Stimulated activated CD8-positive, alpha-beta memory T cell treated with anti-CD3 and anti-CD28 coated beads, Interleukin-7, amount 100 ng/mL, for 48 hours (primary cell): ENCODE results near the gene NKIRAS2.

Experiments used
- DNase-seq, 2 donors: peaks; one replicate each; pipeline ENCODE4 v3.0.0-alpha.2; 2020; ENCODE audit warnings: low read depth in 1 of 2; ENCODE audit errors: extremely low read depth in 1 of 2

Gene NKIRAS2

DNA sequence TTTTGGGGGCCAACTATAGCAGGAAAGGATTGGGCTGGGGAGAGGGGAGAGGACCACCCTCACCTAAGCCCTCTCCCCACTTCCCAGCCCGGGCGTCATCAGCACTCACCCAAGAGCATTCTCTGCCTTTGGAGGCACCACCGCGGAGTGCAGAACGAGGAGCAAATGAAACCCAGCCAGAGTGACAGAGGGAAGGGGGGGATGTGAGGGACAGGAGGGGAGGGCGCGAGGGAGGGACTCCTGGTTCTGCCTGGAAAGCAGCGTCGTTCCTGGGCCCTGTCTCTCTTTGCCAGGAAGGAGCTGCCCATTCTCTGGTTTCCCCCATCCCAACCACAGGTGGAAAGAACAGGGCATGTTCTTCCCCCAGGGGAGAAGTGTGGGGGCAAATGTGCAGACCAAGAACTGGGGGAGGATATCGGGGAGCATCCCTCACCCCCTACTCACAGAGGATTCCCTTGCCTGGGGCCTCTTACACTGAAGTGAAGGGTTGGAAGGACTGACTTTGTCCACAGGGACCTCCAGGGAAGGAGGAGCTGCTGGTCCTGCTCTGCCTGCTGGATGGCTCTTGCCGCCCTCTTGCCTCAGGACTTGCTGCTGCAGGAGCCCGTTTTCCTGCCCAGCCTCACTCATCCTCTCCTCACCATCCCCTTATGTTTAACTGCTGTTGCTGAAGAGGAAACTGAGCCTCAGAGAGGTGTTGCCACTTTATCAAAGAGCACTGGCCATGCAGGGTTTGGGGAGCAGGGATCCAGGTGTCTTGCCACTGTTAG lies 34.0 kb downstream of the NKIRAS2 start:
- no peak for DNase-seq

DNA sequence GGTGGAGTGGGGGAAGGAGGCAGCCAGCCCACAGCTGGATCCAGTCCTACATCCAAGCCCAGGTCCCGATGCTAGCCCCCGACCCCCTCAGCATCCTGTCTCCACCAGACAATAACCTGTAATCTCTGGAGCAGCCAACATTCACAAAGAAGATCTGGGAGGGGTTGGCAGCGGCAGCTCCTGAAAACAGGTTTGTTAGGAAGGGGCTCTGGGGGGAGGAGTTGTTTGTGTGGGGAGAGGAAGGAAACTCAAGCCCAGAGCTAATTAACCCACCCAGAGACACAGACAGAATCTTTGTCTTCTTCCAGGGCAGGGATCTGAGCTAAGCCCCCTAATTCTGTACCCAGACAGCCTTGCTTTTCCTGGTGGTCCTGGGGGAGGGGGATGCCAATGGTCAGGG lies 35.1 kb downstream of the NKIRAS2 start:
- DNase-seq: no peak

DNA sequence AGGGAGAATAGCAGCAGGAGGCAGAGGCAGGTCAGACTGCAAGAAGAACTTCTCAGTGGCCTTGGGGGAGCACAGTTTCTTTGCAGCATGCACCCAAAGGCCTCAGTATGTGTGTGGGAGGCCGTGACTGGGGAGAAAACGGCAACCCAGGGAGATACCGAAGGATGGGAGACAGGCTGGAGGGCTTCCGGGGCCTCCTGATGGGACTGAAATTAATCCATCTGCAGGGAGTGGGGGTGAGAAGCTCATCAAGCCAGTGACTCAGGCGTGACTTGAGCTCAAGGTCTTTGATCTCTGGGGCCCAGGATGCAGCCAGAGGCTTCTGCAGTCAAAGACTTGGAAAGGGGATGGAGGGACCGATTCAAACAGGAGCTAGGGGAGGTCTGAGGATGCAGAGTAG lies 35.6 kb downstream of the NKIRAS2 start:
- DNase-seq: no peak

DNA sequence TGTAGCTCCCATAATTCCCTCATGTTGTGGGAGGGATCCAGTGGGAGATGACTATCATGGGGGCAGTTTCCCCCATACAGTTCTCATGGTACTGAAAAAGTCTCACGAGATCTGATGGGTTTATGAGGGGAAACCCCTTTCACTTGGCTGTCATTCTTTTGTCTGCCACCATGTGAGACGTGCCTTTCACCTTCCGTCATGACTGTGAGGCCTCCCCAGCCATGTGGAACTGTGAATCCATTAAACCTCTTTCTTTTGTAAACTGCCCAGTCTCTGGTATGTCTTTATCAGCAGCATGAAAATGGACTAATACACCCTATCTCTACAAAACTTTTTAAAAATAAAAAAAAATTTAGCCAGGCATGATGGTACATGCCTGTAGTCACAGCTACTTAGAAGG lies 36.7 kb downstream of the NKIRAS2 start:
- DNase-seq: no peak

DNA sequence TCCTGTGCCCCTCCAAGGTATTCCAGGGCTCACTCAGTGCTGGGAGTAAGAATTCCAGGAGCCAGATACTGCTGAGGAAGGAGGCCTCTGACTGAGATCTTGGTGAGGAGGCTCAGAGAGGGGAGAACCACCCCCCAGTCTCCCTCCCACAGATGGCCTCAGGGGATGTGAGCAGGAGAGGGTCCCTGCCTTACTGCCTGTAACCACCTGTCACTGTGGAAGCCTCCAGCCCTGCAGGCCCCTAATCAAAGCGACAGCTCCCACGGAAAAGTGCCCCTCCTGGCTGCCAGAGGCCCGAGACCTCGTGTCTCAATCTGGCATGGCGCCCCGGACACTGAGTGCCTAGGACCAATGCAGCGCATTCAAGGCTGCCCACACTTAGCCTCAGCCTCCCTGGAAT lies 38.2 kb downstream of the NKIRAS2 start:
- DNase-seq: no peak

DNA sequence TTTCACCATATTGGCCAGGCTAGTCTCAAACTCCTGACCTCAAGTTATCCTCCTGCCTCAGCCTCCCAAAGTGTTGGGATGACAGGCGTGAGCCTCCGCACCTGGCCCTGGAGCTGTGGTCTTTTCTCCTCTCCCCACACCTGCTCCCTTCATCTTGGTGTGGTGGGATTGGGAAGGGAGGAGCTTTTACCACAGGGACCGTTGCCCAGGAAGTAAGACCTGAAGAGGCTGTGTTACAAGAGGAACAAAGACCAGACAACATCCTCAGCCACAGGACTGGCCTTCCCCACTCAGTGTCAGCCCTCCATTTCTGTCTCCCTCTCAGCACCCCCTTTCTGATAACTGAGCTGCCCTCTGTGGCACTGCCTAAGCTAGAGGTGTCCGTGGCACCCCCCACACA lies 39.9 kb downstream of the NKIRAS2 start:
- no peak for DNase-seq

DNA sequence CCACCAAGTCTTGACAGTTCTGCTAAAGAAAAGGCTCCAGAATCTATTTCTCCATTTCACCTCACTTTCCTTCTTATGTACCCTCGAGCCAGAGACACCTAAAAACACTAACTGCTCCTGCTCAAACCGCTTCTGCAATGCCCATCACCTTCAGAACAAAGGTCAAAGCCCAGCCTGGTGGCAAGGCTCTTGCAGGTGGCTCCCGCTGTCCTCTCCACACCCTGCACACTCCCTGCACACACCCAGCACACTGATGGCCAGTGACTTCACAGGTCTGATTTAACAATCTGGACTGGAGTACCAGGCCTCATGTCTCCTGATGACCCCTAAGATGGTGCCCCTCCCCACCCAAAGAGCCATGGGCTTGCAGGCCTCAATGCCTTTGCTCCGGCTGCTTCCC lies 40.3 kb downstream of the NKIRAS2 start:
- DNase-seq: no peak

DNA sequence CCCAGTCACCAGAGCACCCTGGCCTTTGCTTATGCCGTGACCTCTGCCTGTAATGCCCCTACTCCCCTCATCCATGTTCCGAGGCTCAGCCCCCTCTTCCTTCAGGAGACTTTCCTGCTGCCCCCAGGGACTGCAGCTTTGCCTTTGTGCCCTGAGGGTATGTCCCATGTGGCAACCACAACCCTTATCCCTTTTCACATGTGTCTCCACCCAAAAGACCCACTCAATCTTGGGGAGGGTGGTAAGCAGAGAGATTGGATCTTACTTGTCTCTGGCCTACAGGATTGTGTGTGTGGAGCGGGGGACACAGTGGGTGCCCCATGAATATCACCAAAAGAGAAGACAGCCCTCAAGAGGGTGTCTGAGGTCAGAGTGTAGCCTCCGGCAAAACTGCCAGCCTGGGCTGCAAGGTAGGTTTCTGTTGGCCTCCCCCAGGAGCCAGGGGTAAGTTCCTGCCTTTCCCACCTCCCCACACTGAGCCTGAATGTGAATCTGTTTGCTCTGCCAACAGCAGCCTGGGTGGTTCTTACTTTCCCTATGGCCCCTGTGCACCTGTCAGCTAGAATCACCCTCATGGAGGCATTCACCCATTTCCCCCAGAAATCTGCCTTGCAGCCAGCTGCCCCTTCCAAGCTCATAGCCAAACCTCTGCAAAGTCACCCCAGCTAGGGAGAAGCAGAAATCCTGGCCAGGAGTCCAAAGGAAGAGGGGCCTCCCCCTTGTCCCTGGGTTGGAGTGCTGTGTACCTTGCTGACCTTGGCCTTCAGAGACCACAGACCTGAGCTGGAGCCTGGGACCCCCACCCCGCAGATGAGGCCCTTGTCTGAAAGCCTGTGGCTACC lies 42.0 kb downstream of the NKIRAS2 start:
- DNase-seq: no peak

DNA sequence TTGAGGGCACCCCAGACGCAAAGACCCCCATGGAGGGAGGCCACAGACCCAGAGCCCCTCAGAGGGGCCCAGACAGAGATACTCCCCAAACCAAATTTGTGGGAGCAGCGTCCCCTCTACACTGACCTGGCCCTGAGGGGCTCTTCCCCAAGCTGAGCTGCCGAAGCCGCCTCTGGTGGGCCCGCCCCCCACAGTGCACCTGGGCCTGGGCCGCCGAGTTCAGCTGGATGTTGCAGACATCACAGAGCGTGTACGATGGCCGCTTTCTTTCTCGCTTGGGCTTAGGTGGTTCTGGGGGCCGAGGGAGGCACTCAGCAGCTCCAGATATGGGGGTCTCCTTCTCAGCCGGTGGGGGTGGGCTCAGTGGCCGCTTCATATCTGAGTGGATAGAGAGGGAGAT lies 42.8 kb downstream of the NKIRAS2 start:
- DNase-seq: no peak

DNA sequence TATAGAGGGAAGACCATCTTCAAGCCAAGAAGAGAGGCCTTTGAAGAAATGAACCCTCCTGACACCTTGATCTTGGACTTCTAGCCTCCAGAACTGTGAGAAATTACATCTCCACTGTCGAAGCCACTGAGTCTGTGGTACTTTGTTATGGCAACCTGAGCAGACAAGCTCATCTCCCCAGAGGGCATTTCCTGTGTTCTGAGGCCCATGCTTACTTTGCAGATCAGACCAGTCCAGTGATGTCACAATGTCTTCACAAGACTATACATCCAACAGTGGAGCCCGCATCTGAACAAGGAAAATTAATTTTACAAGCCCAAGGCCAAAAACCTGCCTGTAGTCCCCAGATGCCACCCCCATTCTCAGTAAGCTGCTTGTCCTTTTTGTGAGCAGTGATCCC lies 45.3 kb downstream of the NKIRAS2 start:
- no peak for DNase-seq

DNA sequence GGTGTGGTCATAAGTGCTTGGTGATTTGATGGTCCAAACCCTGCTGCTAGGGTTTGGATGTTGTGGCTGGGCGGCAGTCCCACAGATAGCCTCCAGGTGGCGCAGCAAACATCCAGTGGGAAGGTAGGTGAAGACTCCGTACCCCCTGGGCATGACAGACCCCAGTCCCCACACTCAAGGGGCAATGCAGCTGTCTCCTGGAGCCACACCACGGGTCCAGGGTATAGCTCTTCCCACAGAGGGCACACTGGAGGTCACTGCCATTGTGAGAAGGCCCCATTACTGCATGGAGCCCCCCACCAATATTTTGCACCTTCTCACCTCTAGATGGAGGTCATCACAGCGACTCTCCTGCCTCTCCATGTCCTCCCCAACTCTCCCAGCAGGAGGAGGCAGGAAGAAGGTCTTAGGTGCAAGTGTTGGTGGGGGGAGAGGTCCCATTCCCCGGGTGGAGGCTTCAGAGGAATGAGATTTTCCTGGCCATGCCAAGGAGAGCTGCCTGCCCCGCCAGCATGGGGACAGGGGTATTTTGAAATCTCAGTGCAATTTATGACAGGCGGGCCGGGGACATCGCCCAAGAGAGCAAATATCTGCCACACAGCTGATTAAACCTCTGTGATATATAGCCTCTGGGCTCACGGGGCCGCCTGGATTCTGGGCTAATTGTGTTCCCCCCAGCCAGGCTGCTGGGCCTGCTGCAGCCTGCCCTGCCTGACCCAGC lies 47.6 kb downstream of the NKIRAS2 start:
- DNase-seq: peak in 1 of 2 donors; percentile 45

DNA sequence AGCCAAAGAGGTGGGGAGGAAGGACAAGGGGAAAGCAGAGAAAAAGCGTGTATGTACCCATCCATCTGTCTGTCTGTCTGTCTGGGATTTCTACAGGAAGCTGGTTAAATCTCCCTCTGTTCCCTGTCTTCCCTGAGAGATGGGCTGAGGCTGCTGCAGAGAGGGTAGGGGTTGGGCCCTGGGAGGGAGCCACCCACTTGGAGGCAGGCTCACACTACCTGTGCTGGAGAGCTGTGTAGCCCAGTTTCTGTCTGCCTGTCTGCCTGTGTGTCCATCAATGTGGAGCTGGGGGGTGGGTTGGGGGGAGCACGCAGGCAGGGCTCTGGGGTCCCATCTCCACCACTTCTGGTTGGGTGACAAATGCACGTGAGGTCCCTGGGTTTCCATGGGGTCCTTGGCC lies 49.1 kb downstream of the NKIRAS2 start:
- no peak for DNase-seq

DNA sequence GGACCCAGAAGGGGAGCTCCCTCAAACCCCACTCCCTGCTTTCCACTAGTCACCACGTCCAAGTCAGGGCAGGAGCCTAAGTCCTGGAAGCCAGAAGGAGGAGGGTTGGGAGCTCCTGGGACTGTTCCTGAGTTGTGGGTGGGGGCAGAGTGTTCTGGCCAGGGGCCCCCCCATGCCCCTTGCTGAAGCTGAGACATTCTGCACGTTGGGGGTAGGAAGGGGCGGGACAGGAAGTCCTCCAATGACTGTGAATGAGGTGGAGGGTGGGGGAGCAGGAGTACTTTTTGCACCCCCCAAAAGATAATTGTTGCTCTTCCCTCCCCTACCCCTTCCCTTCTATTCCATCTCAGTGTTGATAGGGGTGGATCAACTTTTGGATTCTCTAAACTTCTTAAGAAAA lies 51.9 kb downstream of the NKIRAS2 start:
- no peak for DNase-seq

DNA sequence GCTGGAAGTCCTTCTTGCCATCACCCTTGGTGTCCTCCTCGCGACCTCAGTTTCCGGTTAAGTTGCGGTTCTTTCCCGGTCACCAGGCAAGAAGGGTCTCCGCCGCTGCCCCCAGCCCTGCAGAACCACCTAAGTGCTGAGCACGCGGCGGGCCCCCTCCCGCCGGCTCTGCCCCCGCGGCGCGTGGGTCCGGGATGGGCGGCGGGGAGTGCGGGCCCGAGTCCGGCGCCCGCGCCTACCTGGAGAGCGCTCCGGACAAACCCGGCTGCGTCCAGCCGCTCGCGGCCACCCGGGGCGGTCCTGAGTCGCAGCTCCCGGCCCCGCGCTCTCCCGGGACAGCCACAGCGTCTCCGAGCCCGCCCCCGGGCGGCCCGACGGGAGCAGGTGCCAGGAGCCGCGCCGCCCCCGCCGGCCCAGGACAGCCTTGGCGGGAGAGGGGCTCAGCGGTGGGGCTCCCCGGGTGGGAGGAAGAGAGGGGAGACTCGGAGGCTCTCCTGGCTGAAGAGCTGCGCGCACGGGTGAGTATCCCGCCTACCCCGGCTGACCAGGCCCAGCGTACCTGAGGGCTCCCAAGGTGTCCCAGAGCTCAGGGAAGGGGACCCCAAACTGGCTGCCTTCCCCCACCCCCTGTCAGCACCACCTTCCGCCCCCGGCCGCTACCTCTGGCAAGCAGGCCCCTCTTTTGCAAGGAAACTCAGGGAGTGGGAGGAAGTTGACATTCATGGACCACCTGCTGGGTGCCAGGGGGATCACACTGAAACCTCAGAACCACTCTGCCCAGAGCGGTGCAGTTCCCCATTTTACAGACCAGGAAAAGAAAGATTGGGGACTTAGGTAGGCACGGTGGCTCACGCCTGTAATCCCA lies 52.7 kb downstream of the NKIRAS2 start:
- DNase-seq: no peak
